ENCODE results near the gene TEKT5. TPM values are rescaled to one million over a fixed set of nuclear protein-coding genes. Genes with fewer than 3 reads are reported as not detected.

TEKT5 gene
- total RNA-seq, result not detected in 2 replicates

GRCh38 chr16:10694830-10695229, at the start of gene TEKT5:
TSS of gene TEKT5 (minus strand) at chr16:10694930. CDS start at chr16:10694873, 57 bp downstream.

GRCh38 chr16:10743610-10744369, 49.1 kb upstream of the TEKT5 start, which contains the start of gene NUBP1:
TSS of gene NUBP1 (plus strand) at chr16:10743842. CDS start at chr16:10743864, 22 bp downstream.

GRCh38 chr16:10579965-10580882, 114.5 kb downstream of the TEKT5 start, which contains the start of gene EMP2:
TSS of gene EMP2 (minus strand) at chr16:10580598. CDS start at chr16:10547617, 32,981 bp downstream.

Other genes with a start within 250 kb of the TEKT5 start
- 19.8 and 20.4 TPM in 2 replicates for gene EMP2, start 114.3 kb downstream of the TEKT5 start, total RNA-seq
- gene NUBP1, start 48.9 kb upstream of the TEKT5 start, total RNA-seq, result 19.7 and 32.5 TPM in 2 replicates
- gene TVP23A, start 123.9 kb upstream of the TEKT5 start, total RNA-seq, result 1.4 TPM in 1 of 2 replicates, not detected in the other
- under 0.01 TPM in 1 of 2 replicates, not detected in the other for gene CIITA, start 182.3 kb upstream of the TEKT5 start, total RNA-seq
- 61.8 and 68.0 TPM in 2 replicates for gene DEXI, start 247.5 kb upstream of the TEKT5 start, total RNA-seq
- 12.7 and 15.6 TPM in 2 replicates for gene CLEC16A, start 249.6 kb upstream of the TEKT5 start, total RNA-seq

Measured in epithelial cell of alveolus of lung (primary cell).